WI38 (cell line): ENCODE data around the gene PTGFRN.

Experiments
- H3K4me3 ChIP-seq: 2 replicates; pipeline ENCODE4 v1.5.1; 2011; ENCODE audit warnings: low read depth, mild to moderate bottlenecking, control low read depth, low read length
- TF ChIP-seq, protein P1 (sequence below): IDR thresholded peaks from 2 replicates; pipeline ENCODE4 v1.5.1; 2012; ENCODE audit warnings: low read depth, mild to moderate bottlenecking, control low read depth, low read length

The PTGFRN gene

DNA sequence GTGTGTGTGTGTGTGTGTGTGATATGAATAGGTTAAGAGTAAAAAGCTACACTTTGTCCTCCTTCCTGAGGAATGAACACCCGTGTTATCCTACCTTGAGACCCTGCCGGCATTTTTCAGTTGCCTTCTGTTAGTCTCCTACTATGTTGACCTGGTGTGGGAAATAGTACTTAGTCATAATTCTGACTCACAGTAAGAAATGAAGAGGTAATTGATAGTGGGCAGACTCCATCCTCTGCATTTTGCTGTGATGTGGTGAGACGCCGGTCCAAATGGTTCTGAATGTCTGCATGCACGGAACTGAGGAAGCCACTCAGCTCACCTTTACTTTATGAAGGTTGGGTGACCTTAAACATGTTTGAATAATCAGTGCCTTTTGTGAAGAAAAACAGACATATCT is 104.5 kb downstream of the PTGFRN start:
- TF ChIP-seq, protein P1, sequence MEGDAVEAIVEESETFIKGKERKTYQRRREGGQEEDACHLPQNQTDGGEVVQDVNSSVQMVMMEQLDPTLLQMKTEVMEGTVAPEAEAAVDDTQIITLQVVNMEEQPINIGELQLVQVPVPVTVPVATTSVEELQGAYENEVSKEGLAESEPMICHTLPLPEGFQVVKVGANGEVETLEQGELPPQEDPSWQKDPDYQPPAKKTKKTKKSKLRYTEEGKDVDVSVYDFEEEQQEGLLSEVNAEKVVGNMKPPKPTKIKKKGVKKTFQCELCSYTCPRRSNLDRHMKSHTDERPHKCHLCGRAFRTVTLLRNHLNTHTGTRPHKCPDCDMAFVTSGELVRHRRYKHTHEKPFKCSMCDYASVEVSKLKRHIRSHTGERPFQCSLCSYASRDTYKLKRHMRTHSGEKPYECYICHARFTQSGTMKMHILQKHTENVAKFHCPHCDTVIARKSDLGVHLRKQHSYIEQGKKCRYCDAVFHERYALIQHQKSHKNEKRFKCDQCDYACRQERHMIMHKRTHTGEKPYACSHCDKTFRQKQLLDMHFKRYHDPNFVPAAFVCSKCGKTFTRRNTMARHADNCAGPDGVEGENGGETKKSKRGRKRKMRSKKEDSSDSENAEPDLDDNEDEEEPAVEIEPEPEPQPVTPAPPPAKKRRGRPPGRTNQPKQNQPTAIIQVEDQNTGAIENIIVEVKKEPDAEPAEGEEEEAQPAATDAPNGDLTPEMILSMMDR = no peak
- H3K4me3 ChIP-seq = no peak overlapping the region

DNA sequence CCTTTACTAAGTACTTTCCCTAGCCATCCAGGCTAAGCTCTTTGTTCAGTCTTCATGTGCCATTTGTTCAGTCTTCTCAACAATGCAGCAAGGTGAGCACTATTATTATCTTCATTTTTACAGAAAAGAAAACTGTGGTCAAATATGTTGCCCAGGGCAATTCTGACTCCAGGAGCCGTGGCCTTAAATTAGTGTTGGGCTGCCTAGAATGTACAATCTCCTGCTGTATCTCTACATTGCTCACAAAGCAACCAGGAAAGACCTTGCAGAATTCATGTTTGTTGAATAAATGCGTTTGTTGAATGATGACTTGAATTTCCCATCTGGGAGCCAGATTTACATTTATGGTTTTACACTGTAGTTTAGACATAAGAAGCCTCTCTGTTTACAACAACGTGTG is 106.0 kb downstream of the PTGFRN start:
- TF ChIP-seq, protein P1 = no peak
- H3K4me3 ChIP-seq = no peak overlapping the region

DNA sequence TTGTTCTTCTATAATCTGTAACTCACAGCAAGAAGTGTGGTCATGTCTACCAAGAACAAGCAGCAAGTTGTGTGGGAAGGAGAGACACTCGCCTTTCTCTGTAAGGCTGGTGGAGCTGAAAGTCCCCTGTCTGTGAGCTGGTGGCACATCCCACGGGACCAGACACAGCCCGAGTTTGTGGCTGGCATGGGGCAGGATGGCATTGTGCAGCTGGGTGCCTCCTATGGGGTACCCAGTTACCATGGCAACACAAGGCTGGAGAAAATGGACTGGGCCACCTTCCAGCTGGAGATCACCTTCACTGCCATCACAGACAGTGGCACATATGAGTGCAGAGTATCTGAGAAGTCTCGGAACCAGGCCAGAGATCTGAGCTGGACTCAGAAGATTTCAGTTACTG is 107.3 kb downstream of the PTGFRN start:
- H3K4me3 ChIP-seq = no peak overlapping the region
- TF ChIP-seq, protein P1 = no peak

DNA sequence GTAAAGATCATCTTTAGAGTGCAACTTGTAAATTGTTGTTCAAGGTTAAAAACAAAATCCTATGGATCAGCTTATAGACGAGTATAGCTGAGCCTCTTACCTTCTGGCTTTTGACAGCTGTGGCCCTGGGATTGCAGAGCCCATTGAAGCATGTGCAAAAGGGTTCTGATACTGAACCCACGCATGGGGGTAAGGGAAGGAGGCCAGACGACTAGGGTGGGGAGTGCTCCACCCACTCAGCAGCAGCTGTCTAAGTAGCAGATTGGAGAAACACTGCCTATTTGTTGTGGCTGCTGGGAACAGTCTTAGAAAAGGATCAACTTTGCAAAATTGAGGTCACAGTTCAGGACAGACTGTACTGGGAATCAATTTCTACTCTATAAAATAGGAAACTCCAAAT is 107.9 kb downstream of the PTGFRN start:
- no peak overlapping the region for H3K4me3 ChIP-seq
- TF ChIP-seq, protein P1 = no peak

DNA sequence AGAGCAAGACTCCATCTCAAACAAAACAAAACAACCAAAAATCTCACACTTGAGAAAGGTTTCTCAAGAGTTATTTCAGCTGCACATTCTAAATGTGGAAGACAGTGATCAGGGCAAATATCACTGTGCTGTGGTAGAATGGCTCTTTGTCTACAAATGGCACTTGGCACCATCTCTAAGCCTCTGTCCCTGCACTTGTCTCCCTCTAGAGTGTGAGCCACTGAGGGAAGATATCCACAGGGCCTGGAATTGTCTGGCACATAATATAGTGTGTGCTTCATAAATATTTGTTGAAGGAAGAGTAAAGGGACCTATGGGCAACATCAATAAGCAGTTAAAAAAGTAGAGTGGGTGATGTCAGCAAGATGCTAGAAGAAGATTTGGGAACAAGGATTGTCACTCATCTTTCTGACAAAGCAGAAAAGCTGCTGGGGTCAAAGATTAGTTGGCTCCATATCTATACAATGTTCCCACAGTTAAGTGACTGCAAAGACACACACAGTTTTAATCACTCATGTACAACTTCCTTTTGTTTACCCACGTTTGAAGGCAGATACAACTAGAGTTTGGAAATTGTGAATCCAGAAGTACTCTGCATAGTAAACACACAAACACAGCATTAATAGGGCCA is 110.9 kb downstream of the PTGFRN start:
- H3K4me3 ChIP-seq = no peak overlapping the region
- TF ChIP-seq, protein P1 = no peak

DNA sequence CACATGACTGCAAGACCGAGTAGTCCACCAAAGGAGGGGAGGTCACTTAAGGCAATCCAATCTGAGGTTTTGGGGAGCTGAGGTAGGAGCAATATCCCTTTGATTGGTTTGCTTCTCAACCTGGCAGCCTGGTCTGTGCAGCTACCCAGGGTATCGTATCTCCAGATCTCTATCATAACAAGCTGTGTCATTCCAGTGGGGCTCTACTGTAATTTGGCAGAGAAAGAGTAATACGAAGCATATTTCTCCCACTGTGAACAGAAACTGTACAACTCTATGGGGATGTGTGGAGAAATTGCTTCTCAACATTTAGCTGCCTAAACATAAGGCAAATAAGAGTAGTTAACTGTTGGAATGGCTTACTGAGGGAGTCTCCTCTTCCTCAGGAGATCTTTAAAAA is 112.4 kb downstream of the PTGFRN start:
- no peak overlapping the region for H3K4me3 ChIP-seq
- TF ChIP-seq, protein P1 = no peak

DNA sequence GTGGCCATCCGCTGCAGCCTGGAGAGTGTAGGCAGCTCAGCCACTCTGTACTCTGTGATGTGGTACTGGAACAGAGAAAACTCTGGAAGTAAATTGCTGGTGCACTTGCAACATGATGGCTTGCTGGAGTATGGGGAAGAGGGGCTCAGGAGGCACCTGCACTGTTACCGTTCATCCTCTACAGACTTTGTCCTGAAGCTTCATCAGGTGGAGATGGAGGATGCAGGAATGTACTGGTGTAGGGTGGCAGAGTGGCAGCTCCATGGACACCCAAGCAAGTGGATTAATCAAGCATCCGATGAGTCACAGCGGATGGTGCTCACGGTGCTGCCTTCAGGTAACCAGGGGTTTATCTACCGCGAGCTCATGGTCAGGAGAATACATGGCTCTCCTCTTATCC is 115.9 kb downstream of the PTGFRN start:
- TF ChIP-seq, protein P1 = no peak
- no peak overlapping the region for H3K4me3 ChIP-seq
